Fibroblast of villous mesenchyme (primary cell): ENCODE results near the gene ATF1. TPM values are rescaled to one million over a fixed set of nuclear protein-coding genes. Genes with fewer than 3 reads are reported as not detected.
A peak's percentile ranks its signal among the peaks of the same experiment; 100 is the strongest.
"Not testable (repeated sequence)": the region's sequence is repeated elsewhere in the genome, so short reads cannot be mapped to it uniquely, and the experiment has no call there.

ENCODE experiments used
- DNase-seq: peaks from one replicate; pipeline ENCODE4 v3.0.0-alpha.2; 2010; ENCODE audit warnings: low read depth
- H3K4me3 ChIP-seq: 2 replicates; pipeline ENCODE4 v1.5.1; 2011; ENCODE audit warnings: low read depth, mild to moderate bottlenecking, low read length
- small RNA-seq: library from RNA; depleted of rRNA; stranded (forward); fragments of <200 nt; gene quantifications from one replicate; pipeline ENCODE3, GENCODE V24; 2012
- total RNA-seq: library from RNA; depleted of rRNA; stranded (reverse); fragments of >200 nt; gene quantifications from 2 replicates; pipeline ENCODE4 v1.2.3, GENCODE V29; 2012
- TF ChIP-seq, protein P1 (sequence below): IDR thresholded peaks from 2 replicates; pipeline ENCODE4 v1.5.1; 2012; ENCODE audit warnings: low read depth, mild to moderate bottlenecking, low read length; ENCODE audit not compliant: insufficient read depth

The ATF1 gene
- total RNA-seq, 1 donor, result 27.2 TPM

DNA sequence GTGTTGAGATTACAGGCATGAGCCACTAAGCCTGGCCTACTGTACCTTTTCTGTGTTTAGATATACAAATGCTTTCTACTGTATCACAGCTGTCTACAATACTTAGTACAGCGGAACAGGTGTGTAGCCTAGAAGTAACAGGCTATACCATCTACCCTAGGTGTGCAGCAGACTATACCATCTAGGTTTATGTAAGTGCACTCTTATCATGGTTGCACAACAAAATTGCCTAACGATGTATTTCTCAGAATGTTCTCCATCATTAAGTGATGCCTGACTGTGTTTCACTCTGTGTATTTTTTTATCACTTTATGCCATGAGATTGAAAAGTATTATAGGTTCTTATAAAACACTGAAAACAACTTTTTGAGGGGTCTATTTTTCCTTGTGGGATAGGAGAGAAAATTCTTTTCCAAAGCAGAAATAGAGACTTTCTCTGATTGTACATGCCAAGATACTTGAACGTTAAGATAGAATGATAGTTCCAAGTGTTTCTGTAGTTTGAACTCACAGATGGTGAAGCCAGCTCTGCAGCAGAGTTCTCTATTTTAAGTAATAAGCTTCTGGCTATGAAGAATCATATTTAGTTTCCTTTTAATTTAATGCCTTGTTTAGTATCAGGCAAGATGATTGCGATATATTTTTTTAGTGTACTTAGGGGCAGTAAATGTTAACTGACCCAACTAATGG lies 95.9 kb downstream of the ATF1 start:
- no peak overlapping the region for H3K4me3 ChIP-seq
- TF ChIP-seq, protein P1, sequence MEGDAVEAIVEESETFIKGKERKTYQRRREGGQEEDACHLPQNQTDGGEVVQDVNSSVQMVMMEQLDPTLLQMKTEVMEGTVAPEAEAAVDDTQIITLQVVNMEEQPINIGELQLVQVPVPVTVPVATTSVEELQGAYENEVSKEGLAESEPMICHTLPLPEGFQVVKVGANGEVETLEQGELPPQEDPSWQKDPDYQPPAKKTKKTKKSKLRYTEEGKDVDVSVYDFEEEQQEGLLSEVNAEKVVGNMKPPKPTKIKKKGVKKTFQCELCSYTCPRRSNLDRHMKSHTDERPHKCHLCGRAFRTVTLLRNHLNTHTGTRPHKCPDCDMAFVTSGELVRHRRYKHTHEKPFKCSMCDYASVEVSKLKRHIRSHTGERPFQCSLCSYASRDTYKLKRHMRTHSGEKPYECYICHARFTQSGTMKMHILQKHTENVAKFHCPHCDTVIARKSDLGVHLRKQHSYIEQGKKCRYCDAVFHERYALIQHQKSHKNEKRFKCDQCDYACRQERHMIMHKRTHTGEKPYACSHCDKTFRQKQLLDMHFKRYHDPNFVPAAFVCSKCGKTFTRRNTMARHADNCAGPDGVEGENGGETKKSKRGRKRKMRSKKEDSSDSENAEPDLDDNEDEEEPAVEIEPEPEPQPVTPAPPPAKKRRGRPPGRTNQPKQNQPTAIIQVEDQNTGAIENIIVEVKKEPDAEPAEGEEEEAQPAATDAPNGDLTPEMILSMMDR, result no peak

DNA sequence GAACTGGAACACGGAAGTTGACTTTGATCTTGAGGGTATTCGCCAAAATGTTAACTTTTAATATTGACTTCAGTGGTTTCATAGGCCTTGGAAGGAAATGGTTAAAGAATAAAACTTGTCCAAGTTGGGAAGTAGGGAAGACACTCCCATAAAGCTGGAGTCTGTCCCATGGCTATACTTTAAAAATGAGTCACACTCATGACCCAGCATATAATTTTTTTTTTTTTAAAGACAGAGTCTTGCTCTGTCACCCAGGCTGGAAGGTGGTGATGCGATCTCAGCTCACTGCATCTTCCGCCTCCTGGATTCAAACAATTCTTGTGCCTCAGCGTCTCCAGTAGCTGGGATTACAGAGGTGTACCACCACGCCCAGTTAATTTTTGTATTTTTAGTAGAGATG lies 98.4 kb downstream of the ATF1 start:
- DNase-seq, result peak; percentile 22
- TF ChIP-seq, protein P1, result no peak
- no peak overlapping the region for H3K4me3 ChIP-seq

More for the DNA sequence above, 95.9 kb downstream of the ATF1 start:
- no peak for DNase-seq

DNA sequence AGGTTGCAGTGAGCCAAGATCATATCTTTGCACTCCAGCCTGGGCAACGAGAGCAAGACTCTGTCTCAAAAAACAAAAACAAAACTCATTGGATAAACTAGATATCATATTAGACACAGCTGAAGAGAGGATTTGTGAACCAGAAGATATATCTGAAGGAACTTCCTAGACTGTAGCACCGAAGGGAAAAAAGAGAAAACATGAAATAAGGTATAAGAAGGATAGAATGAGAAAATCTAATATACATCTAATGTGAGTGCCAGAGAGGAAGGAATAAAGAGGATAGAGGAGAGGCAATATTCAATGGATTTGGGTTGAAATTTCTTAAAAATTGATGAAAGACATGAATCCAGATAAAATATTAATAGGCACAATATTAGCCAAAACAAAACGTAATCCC lies 101.4 kb downstream of the ATF1 start:
- H3K4me3 ChIP-seq, result no peak overlapping the region
- TF ChIP-seq, protein P1, result no peak
- no peak for DNase-seq

DNA sequence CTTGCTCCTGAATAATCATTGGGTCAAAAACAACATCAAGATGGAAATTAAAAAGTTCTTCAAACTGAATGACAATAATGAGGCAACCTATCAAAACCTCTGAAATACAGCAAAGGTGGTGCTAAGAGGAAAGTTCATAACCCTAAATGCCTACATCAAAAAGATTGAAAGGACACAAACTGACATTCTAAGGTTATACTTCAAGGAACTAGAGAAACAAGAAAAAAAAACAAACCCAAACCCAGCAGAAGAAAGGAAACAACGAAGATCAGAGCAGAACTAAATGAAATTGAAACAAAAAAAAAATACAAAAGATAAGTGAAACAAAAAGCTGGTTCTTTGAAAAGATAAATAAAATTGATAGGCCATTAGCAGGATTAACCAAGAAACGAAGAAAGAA lies 105.0 kb downstream of the ATF1 start:
- DNase-seq, H3K4me3 ChIP-seq: not testable (repeated sequence)

Small RNA genes lying within 50 kb of the gene (small RNA-seq; reads per million reads assigned to genes)
- gene AC013244.2 (not detected), gene RF00019 (not detected), gene RN7SL519P (not detected)

Other genes starting within 250 kb of the ATF1 start
- under 0.01 TPM in 1 of 2 replicates, not detected in the other for gene TMPRSS12, start 78.8 kb downstream of the ATF1 start, total RNA-seq
- not detected in 2 replicates for gene HIGD1C, start 188.4 kb downstream of the ATF1 start, total RNA-seq